GM12874 (cell line): Measurements from ENCODE around the gene CACNA2D3.

Experiments
- CTCF ChIP-seq: IDR thresholded peaks from 2 replicates; pipeline ENCODE4 v1.5.1; 2011; ENCODE audit warnings: low read depth, mild to moderate bottlenecking, control low read depth, low read length, moderate library complexity; ENCODE audit not compliant: insufficient read depth

CACNA2D3 gene

DNA sequence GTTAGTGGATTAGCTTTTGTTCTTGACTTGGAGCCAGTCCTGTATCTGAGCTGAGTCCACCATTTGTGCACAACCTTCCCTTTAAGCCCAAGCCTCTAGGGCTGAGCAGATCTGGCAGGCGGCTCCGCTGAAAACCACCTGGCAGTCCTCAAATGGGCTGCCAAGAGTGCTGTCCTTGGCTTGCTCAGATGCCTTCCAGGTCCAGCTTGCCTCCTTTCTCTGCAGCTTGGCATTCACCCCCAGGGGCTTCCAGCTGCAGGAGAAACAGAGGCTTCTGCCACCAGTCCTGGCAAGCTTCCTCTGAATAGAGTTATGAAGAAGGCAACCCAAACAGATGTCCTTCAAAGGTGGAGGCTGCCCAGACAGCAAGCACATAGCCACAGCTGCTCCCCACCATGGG, 708.8 kb downstream of the CACNA2D3 start:
- TF ChIP-seq CTCF = no peak

- TF ChIP-seq CTCF = no peak
Observed at GRCh38 chr3:54832876-54833275, 710.5 kb downstream of the CACNA2D3 start.

- TF ChIP-seq CTCF = no peak
Observed at GRCh38 chr3:54835701-54836100, 713.3 kb downstream of the CACNA2D3 start.

- no peak for TF ChIP-seq CTCF
Observed at GRCh38 chr3:54836871-54837270, 714.5 kb downstream of the CACNA2D3 start.

DNA sequence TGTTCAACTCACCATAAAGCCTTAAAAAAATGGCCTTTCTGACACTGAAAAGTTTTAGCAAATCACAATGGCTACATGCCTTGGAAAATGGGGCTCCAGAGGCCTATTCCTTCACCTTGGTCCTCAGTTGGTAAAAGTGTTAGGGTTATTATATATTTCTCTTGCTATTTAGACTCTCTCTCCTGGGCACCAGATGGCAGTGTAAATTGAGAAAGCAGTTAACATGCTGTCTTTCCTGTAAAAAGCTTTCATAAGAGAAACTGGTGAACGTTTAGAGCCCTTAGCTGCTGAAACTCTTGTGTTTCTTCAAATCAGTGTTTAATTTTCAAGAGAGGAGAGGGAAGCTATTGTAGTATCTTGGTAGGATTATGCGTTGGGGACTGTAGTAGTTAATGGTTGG, 715.6 kb downstream of the CACNA2D3 start:
- no peak for TF ChIP-seq CTCF

DNA sequence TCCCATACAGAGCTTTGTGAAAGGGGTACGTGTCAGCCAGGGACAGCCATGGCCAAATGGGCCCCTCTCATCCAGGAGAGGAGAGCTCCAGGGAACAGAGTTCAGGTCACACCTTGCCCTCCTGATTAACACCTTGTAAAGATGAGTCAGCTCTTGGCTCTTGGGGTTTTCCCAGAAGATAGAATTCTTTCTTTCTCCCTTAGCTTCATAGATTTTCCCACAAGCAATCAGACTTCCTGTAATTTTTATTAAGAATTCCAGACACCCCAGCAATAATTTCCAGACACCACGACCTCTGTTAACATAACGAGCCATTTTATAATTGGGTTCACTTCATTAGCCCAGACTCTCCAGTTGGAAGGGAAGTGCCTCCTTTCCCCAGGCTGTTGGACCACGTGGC, 719.1 kb downstream of the CACNA2D3 start:
- TF ChIP-seq CTCF = no peak

GRCh38 chr3:54843352-54843751, 721.0 kb downstream of the CACNA2D3 start:
- TF ChIP-seq CTCF = no peak

DNA sequence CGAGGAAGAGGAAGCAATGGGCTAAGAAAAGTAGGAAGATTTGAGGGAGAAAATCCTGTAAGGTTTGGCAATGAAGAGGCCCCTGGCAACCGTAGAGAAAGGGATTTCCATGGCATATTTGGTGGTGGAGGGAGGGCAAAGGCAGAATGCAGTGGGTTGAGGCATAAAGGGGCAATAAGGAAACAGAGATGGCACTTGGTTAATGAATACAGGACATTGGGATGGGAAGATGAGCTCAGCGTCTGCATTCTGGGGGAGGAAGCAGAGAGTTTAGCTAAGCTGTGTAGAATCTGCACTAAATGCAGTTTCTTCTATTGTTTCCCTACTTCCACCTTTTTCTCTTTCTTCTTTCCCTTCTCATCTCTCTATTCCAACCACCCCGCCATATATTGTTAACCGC, 721.9 kb downstream of the CACNA2D3 start:
- no peak for TF ChIP-seq CTCF
